Hypothalamus (tissue), 51 donors: ENCODE data around the gene TMEM252.

Source experiments
- DNase-seq, 51 donors: peaks; one replicate each; lab custom pipeline; 2025; lab: John Stamatoyannopoulos, UW

The TMEM252 gene

GRCh38 chr9:68500457-68501381 is 40.0 kb downstream of the TMEM252 start:
- DNase-seq, result no peak

GRCh38 chr9:68498816-68499215 is 41.9 kb downstream of the TMEM252 start:
- DNase-seq, result no peak

GRCh38 chr9:68497629-68498028 is 43.1 kb downstream of the TMEM252 start:
- no peak for DNase-seq

- no peak for DNase-seq
Observed at GRCh38 chr9:68496356-68496755, 44.3 kb downstream of the TMEM252 start.

- DNase-seq, result no peak
Observed at GRCh38 chr9:68495247-68495646, 45.4 kb downstream of the TMEM252 start.

GRCh38 chr9:68493958-68494577 is 46.6 kb downstream of the TMEM252 start:
- no peak for DNase-seq

GRCh38 chr9:68493541-68493940 is 47.1 kb downstream of the TMEM252 start:
- DNase-seq, result no peak

- no peak for DNase-seq
Observed at GRCh38 chr9:68492806-68493205, 47.9 kb downstream of the TMEM252 start.

- no peak for DNase-seq
Observed at GRCh38 chr9:68489646-68490045, 51.0 kb downstream of the TMEM252 start.

- DNase-seq, result no peak
Observed at GRCh38 chr9:68488126-68488525, 52.6 kb downstream of the TMEM252 start.
